HG02884 (cell line): Measurements from ENCODE around the gene OR8S1.
"Not testable (repeated sequence)": the region's sequence is repeated elsewhere in the genome, so short reads cannot be mapped to it uniquely, and the experiment has no call there.

Experiments used
- ATAC-seq: cut with Tn5 transposase; IDR thresholded peaks from one replicate; pipeline ENCODE4 v1.9.1; 2021; ENCODE audit warnings: mild to moderate bottlenecking, moderate library complexity; ENCODE audit not compliant: unreplicated experiment

Gene OR8S1

GRCh38 chr12:48525332-48525731, at the start of gene OR8S1:
Gene OR8S1 (plus strand): TSS chr12:48525632. CDS start chr12:48525632, 0 bp downstream.
- ATAC-seq: no peak

- ATAC-seq: no peak
These were observed 43.2 kb upstream of the OR8S1 start, which contains the start of gene C12orf54 for GRCh38 chr12:48482198-48482597. Gene C12orf54 (plus strand): TSS chr12:48482498. CDS start chr12:48483297, 799 bp downstream.

GRCh38 chr12:48482930-48483329, 42.5 kb upstream of the OR8S1 start:
- ATAC-seq: no peak

DNA sequence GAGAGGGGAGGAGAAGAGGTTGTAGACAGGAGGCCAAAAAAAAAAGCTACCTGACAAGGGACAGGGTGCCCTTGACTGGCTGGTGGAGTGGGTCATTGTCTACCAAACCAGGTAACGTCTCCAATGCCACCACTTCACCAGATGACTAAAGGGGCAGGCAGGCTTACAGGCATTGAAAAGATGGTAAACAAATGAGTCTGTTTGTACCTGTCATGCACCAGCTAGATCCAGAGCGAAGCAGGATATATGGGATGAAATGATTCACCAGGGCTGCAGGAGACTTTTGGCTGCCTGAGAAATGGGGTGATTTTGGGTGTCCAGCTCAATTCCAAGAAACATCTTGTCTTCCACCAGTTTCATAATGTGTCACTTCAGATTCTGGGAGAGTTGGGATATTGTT, 39.2 kb upstream of the OR8S1 start:
- no peak for ATAC-seq

- ATAC-seq: no peak
These were observed 38.8 kb upstream of the OR8S1 start for GRCh38 chr12:48486679-48487078.

- peak; percentile 98 for ATAC-seq
These were observed 36.4 kb upstream of the OR8S1 start for GRCh38 chr12:48489012-48489411.

- ATAC-seq: not testable (repeated sequence)
These were observed 36.0 kb upstream of the OR8S1 start for GRCh38 chr12:48489456-48489855.

GRCh38 chr12:48500281-48500680, 25.2 kb upstream of the OR8S1 start:
- not testable (repeated sequence) for ATAC-seq

GRCh38 chr12:48506836-48507235, 18.6 kb upstream of the OR8S1 start:
- not testable (repeated sequence) for ATAC-seq

GRCh38 chr12:48508987-48509386, 16.4 kb upstream of the OR8S1 start:
- no peak for ATAC-seq

DNA sequence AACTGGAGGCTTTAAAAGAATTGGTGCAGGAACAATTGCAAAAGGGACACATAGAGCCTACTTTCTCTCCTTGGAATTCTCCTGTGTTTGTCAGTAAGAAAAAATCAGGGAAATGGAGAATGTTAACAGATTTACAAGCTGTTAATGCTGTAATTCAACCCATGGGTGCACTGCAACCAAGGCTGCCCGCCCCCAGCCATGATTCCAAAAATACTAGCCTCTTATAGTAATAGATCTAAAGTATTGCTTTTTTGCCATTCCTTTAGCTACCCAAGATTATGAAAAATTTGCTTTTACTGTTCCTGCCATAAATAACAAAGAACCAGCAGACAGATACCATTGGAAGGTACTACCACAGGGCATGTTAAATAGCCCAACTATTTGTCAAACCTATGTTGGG, 15.3 kb upstream of the OR8S1 start:
- no peak for ATAC-seq

GRCh38 chr12:48512855-48513254, 12.6 kb upstream of the OR8S1 start:
- peak; percentile 90 for ATAC-seq

DNA sequence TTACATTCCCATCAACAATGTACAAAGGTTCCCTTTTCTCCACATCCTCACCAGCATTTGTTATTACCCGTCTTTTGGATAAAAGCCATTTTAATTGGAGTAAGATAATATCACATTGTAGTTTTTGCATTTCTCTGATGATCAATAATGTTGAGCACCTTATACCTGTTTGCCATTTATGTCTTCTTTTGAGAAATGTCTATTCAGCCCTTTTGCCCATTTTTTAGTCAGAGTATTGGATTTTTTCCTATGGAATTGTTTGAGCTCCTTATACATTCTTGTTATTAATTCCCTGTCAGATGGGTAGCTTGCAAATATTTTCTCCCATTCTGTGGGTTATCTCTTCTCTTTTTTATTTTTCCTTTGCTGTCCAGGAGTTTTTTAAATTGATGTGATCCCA, 10.7 kb upstream of the OR8S1 start:
- ATAC-seq: no peak

- not testable (repeated sequence) for ATAC-seq
These were observed 5.1 kb upstream of the OR8S1 start for GRCh38 chr12:48520381-48520780.

DNA sequence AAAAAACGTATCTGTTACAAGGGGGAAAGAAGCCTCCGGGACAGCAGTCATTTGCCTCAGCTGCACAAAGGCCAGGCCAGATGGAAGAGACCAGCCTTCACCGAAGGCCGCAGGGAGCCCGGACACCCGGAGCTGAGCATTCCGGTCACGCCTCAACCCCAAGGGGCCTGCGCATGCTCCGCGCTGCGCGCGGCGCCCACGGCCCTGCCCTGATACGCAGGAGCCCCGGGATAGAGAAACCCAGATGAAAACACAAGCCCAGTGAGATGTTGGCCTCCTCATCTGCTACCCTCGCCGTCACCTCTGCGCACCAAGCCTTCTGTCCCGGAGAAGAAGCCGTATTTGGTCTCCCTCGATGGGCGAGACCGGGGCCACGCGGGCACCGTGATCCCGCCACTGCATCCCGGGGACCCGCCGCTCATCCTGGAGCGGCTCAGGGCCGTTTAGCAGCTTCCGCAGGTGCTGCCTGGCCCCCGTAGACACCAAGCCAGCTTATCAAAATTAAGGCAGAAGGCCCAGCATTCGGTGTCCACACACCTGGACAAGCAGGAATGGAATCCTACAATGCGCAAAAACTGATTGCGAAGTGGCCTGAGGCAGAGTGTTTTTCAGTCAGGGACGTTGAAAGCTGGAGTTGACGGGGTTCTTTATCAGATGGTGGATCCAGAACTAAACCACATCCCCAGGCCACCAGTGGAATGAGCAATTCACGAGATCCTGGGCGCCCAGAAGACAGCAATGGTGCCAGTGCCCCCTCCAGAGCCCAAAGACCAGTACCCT, 2.6 kb downstream of the OR8S1 start:
- ATAC-seq: no peak

DNA sequence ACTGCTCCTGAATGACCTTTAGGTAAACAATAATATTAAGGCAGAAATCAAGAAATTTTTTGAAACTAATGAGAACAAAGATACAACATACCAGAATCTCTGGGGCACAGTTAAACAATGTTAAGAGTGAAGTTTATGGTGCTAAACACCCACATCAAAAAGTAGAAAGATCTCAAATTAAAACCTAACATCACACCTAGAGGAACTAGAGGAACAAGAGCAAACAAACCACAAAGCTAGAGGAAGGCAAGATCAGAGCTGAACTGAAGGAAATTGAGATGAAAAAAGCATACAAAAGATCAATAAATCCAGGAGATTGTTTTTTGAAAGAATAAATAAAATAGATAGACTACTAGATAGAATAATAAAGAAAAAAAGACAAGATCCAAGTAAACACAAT, 7.2 kb downstream of the OR8S1 start:
- no peak for ATAC-seq

DNA sequence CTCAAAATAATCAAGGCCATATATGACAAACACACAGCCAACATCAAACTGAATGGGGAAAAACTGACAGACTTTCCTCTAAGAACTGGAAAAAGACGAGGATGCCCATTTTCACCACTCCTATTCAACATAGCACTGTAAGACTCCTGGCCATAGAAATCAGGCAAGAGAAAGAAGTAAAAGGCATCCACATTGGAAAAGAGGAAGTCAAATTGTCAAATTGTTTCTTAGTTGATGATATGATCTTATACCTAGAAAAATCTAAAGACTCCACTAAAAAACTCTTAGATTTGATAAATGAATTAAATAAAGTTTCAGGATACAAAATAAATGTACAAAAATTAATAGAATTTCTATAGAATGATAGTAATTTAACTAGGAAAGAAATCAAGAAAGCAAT, 11.2 kb downstream of the OR8S1 start:
- ATAC-seq: no peak

DNA sequence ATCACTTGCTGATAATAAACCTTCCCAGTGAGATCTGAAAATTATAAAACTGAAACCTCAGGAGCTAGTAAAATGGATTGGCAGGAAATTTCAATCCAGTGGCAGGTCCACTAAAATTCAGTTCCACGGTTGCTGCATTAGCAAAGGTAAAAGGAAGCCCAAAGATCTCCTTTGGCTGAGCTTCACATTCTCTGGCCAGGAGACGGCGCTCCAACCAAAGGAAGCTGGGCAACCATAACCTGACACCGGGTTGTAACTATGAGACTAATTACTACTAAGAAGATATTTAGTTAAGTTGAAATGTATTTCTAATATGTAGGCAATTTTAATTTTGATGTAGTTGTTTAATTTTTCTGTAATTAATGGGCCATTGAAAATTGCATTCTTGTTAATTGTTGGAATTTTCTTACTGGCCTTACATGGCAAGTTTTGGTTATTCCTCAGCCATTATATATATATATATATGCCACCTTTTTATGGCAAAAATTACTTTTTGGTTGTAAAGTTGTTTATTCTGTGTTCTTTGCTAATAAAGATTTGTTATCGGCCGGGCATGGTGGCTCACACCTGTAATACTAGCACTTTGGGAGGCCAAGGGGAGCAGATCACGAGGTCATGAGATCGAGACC, 17.0 kb downstream of the OR8S1 start:
- no peak for ATAC-seq

- ATAC-seq: no peak
These were observed 20.5 kb downstream of the OR8S1 start for GRCh38 chr12:48545833-48546469.

DNA sequence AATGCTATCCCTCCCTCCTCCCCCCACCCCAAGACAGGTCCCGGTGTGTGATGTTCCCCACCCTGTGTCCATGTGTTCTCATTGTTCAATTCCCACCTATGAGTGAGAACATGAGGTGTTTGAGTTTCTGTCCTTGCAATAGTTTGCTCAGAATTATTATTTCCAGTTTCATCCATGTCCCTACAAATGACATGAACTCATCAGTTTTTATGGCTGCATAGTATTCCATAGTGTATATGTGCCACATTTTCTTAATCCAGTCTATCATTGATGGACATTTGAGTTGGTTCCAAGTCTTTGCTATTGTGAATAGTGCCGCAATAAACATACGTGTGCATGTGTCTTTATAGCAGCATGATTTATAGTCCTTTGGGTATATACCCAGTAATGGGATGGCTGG, 21.6 kb downstream of the OR8S1 start:
- not testable (repeated sequence) for ATAC-seq

DNA sequence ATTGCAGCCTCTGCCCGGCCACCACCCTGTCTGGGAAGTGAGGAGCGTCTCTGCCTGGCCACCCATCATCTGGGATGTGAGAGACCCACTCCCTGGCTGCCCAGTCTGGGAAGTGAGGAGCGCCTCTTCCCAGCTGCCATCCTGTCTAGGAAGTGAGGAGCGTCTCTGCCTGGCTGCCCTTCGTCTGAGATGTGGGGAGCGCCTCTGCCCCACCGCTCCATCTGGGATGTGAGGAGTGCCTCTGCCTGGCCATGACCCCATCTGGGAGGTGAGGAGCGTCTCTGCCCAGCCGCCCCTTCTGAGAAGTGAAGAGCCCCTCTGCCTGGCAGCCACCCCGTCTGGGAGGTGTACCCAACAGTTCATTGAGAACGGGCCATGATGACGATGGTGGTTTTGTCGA, 26.2 kb downstream of the OR8S1 start:
- not testable (repeated sequence) for ATAC-seq
